HG02973 (cell line): ENCODE measurements around the gene SCARB1.
"Not testable (repeated sequence)": the region's sequence is repeated elsewhere in the genome, so short reads cannot be mapped to it uniquely, and the experiment has no call there.

ENCODE experiments used
- ATAC-seq: cut with Tn5 transposase; IDR thresholded peaks from one replicate; pipeline ENCODE4 v1.9.1; 2021; ENCODE audit warnings: moderate library complexity; ENCODE audit not compliant: unreplicated experiment

SCARB1 gene, protein sequence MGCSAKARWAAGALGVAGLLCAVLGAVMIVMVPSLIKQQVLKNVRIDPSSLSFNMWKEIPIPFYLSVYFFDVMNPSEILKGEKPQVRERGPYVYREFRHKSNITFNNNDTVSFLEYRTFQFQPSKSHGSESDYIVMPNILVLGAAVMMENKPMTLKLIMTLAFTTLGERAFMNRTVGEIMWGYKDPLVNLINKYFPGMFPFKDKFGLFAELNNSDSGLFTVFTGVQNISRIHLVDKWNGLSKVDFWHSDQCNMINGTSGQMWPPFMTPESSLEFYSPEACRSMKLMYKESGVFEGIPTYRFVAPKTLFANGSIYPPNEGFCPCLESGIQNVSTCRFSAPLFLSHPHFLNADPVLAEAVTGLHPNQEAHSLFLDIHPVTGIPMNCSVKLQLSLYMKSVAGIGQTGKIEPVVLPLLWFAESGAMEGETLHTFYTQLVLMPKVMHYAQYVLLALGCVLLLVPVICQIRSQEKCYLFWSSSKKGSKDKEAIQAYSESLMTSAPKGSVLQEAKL

DNA sequence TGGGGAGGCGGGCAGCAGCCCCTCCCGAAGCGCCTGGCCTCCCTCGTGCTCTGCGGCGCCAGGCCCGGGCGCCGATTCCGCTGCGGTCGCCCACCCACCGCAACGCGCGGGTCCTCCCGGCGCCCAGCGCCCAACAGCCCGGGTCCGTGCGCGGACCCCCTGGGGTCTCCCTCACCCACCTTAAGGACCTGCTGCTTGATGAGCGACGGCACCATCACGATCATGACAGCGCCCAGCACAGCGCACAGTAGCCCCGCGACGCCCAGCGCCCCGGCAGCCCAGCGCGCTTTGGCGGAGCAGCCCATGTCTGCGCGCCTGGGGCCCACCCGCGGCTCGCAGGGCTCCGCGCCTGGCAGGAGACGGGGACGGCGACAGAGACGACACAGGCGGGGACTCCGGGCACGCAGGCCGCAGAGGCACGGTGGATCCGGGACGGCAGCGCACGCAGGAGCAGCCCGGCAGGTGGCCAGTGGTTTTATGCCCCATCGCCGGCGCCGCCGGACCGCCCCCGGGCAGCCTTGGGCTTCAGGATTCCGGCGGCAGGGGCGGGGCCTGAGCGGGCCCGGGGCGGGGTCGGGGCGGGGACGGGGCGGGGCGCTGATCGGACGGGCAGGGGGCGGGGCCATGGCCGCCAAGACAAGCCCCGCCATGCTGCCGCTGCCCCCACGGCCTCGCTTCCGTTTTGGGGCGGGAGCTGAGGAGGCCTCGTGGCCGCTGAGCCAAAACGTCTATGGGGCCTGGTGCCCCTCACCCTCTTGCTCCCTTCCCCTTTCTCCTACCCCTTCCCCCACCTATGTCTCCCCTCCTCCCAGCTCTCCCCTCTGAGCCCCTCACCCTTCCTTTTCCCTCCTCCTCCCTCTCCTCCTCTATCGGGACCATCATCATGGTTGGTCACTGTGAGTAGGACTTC is at the start of gene SCARB1:
Gene SCARB1, minus strand, starts transcription at position 449 of the 910 bp plus-strand sequence. Its CDS starts 144 bp downstream, at position 305.
- peak; percentile 58 for ATAC-seq

- ATAC-seq = not testable (repeated sequence)
Observed at GRCh38 chr12:124912529-124913287, 49.0 kb upstream of the SCARB1 start.

GRCh38 chr12:124911521-124911920 is 47.9 kb upstream of the SCARB1 start:
- ATAC-seq = not testable (repeated sequence)

DNA sequence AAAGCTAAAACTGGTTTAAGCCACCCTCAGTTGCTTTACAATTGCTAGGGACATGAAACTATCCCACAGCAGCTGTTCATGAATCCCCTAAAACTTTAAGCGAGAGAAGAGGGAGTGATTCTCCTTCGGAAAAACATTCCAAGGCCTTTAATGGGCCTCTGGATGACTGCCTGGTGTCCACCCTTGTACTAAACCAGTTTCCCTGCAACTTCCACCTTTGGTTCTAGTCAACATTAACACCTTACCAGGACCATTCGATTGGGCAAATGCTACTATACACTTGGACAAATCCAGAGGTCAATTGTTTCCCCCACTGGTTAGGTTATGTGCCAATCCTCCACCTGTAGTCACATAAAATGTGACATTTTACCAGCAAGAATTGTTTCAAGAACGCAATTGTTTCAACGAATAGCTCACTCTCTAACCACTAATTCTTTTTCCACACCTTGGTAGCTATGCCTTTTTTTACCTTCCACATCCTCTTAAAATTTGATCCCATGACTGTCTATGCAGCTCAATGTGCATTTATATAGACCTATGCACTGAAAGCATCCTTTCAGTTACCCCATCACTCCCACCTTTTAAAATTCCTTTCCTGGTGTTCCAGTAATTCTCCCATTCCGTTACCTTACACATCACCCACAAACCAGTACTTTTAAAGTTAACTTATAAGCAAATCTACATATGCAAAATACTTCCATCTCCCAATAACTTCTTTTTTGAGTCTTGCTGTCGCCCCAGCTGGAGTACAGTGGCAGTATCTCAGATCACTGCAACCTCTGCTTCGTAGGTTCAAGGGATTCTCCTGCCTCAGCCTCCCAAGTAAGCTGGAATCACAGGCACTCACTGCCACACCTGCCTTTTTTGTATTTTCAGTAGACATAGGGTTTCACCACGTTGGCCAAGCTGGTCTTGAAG is 47.2 kb upstream of the SCARB1 start:
- no peak for ATAC-seq

GRCh38 chr12:124909831-124910560 is 46.3 kb upstream of the SCARB1 start:
- no peak for ATAC-seq

GRCh38 chr12:124906606-124907261 is 43.1 kb upstream of the SCARB1 start:
- peak; percentile 61 for ATAC-seq

GRCh38 chr12:124904306-124905098 is 40.8 kb upstream of the SCARB1 start:
- ATAC-seq = no peak

GRCh38 chr12:124902916-124903315 is 39.3 kb upstream of the SCARB1 start:
- no peak for ATAC-seq

GRCh38 chr12:124901003-124901402 is 37.3 kb upstream of the SCARB1 start:
- ATAC-seq = no peak

- ATAC-seq = not testable (repeated sequence)
Observed at GRCh38 chr12:124900345-124900795, 36.7 kb upstream of the SCARB1 start.

DNA sequence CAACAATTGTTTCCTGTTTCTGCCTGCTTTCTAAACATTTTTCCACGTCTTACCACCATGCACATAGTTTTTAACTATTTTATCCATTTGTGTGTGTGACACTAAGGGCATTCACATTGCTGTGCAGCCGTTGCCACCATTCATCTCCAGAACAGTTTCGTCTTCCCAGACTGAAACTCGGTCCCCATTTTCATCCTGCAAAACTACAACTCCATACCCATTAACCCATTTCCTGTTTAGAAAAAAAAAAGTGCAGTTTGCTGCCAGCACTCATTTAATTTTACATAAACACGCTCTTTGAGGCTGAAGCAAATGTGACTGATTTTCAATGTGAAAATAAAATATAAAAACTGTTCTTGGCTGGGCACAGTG is 35.2 kb upstream of the SCARB1 start:
- no peak for ATAC-seq

DNA sequence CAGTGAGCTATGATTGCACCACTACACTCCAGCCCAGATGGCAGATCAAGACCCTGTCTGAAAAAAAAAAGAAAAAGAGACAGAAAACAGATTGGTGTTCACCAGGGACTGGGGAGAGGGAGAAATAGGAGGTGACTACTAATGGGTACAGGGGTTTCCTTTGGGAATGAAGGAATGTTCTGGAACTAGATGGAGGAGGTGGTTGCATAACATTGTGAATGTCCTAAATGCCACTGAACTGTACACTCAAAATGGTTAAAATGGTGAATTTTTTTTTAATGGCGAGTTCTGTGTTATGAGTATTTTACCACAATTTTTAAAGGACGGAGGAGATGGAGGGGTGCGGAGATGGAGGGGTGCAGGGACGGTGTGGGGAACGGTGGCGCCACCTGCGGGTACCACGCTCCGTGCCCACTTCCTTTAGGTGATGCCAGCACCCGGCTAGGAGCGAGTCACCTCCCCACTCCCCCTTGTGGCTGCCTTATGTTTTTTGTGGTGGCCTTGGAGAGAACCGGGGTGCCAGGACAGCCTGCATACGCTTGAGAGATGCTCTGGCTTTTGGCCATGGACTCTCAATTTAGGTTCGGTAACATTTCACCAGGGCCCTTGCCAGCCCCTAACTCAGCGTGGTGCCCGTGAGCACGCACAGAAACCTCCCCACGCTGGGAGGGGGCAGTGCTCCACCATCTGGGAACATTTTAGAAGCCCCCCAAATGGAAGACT is 34.7 kb upstream of the SCARB1 start:
- no peak for ATAC-seq

DNA sequence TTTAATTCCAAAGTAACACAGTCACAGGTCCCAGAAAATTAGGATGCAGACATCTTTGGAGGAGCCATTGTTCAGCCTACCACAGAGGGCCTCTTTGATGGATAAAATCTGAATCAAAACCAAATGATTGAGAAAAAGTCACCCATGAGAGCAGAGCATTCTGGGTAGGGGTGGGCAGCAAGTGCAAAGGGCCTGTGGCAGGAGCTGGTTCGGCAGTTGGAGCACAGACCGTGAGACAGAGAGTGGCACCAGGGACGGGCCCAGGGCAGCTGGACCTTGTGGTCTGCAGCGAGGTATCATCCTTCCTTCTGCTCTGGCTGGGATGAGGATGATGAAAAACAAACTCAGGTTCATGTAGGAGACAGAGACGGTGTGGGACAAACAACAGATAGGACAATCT is 32.8 kb upstream of the SCARB1 start:
- no peak for ATAC-seq

- peak; percentile 55 for ATAC-seq
Observed at GRCh38 chr12:124893792-124894516, 30.3 kb upstream of the SCARB1 start.

- ATAC-seq = no peak
Observed at GRCh38 chr12:124888260-124888659, 24.6 kb upstream of the SCARB1 start.

- ATAC-seq = not testable (repeated sequence)
Observed at GRCh38 chr12:124887766-124888165, 24.1 kb upstream of the SCARB1 start.
